ENCODE measurements around the gene RAP1A. TPM values are rescaled to one million over a fixed set of nuclear protein-coding genes. Genes with fewer than 3 reads are reported as not detected.

The RAP1A gene
- polyA plus RNA-seq, 1 donor (not counting 4 experiments of a cell fraction or from before 2014, with no cell fraction given), result 70.3 TPM

DNA sequence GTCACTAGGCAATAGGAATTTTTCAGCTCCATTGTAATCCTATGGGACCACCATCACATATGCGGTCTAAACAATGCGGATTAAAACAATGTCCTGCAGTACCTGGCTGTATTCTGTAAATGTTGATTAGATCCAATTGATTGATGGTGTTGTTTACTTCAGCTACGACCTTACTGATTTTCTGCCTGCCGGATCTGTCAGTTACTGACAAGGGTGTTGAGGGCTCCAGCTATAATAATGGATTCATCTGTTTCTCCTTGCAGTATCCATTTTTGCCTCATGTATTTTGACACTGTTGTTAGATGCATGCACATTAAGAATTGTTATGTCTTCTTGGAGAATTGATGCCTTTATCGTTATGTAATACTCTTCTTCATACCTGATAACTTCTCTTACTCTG, 39.0 kb downstream of the RAP1A start:
- no peaks in the 10 kb centered on the region for H3K36me3 ChIP-seq (ENCODE audit: control insufficient read depth in 2 of 2, extremely low read depth in 1 of 2, insufficient read depth in 2 of 2, low read length in 2 of 2)
- no peaks in the 10 kb centered on the region for H4K20me1 ChIP-seq (ENCODE audit: control insufficient read depth, extremely low read depth, insufficient read depth, low read length)
- H3K4me1 ChIP-seq (ENCODE audit: control insufficient read depth, extremely low read depth, insufficient read depth, low read length), result no peaks in the 10 kb centered on the region
- no peak for DNase-seq (ENCODE audit: low read depth, low spot score)
- no peaks in the 10 kb centered on the region for H3K27me3 ChIP-seq (ENCODE audit: control insufficient read depth, extremely low read depth, insufficient read depth, low read length)
- dilution Hi-C loops (cut with MboI; ENCODE audit: extremely low pct_ligation_motif_present, low sequenced_read_pairs), result no loop called here
- no peak overlapping the region for H3K27ac ChIP-seq (ENCODE audit: control insufficient read depth, insufficient read depth, low read length)
- H3K4me3 ChIP-seq (ENCODE audit: control insufficient read depth in 2 of 3, extremely low read depth in 1 of 3, insufficient read depth in 2 of 3, low read depth in 1 of 3, low read length in 3 of 3), result no peak overlapping the region
- H3K9ac ChIP-seq (ENCODE audit: control insufficient read depth, extremely low read depth, insufficient read depth, low read length), result no peak overlapping the region
- no peaks in the 10 kb centered on the region for H3K9me1 ChIP-seq (ENCODE audit: control insufficient read depth, extremely low read depth, insufficient read depth, low read length)
- H2AFZ ChIP-seq (ENCODE audit: control insufficient read depth, low read length), result no peak overlapping the region
- peaks cover 28% of the 10 kb centered on the region for H3K79me2 ChIP-seq (ENCODE audit: control insufficient read depth, insufficient read depth, low read length)
- H3K9me3 ChIP-seq (ENCODE audit: control insufficient read depth, low read depth, low read length), result no peaks in the 10 kb centered on the region
- TF ChIP-seq EZH2 (IDR thresholded peaks at IDR 0.05; ENCODE audit: low read length) (no peak), CTCF (optimal IDR thresholded peaks at IDR 0.05 in 1 of 3, IDR thresholded peaks at IDR 0.05 in 1 of 3, conservative IDR thresholded peaks at IDR 0.05 in 1 of 3; ENCODE audit: extremely low read depth in 1 of 3, insufficient read depth in 2 of 3, low read length in 3 of 3) (no peak)
- H3K4me2 ChIP-seq (ENCODE audit: control insufficient read depth, extremely low read depth, insufficient read depth, low read depth, low read length), result no peak overlapping the region
- FAIRE-seq, result no peak

DNA sequence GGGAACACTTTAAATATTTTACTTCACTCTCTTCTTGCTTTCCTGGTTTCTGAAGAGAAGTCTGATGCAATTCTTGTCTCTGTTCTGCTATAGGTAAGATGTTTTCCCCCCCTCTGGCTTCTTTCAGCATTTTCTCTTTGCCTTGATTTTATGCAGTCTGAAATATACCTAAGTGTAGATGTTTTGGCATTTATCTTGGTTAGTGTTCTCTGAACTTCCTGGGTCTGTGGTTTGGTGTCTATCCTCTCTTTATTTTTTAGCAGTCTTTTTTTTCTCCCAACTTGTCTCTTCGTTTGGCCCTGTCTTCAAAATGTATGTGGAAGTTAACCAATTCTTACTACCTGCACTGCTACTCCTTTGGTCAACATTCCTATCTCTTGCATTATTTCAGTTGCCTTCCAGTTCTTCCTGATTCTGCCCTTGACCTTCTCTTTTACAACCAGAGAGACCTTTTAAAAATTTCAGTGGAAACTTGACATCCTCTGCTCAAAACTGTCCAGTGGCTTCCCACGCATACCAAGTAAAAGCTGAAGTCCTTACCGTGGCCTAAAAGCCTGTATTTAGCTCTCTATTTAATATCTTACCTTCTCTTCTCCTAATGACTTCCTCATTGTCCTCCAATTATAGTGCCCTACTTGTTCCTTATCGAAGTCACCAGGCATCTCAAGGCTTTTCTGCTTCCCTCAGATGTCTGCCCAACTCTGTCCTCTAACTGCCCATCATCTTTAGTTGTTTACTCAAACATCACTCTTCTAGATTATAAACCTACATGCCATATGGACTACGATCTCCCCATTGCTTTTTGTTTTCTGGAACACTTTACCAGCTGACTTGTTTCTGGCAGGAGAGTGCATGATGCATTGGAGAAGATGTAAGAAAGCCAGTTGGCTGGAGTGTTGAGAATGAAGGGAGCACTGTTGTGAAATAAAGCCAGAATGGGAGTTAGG, 40.9 kb downstream of the RAP1A start:
- Histone ChIP-seq H2AFZ (ENCODE audit: control insufficient read depth, low read length) (no peak overlapping the region), H3K9ac (ENCODE audit: control insufficient read depth, extremely low read depth, insufficient read depth, low read length) (no peak overlapping the region), H3K79me2 (ENCODE audit: control insufficient read depth, insufficient read depth, low read length) (peaks cover 33% of the 10 kb centered on the region), H3K4me2 (ENCODE audit: control insufficient read depth, extremely low read depth, insufficient read depth, low read depth, low read length) (no peak overlapping the region), H4K20me1 (ENCODE audit: control insufficient read depth, extremely low read depth, insufficient read depth, low read length) (no peaks in the 10 kb centered on the region), H3K36me3 (ENCODE audit: control insufficient read depth in 2 of 2, extremely low read depth in 1 of 2, insufficient read depth in 2 of 2, low read length in 2 of 2) (no peaks in the 10 kb centered on the region), H3K27me3 (ENCODE audit: control insufficient read depth, extremely low read depth, insufficient read depth, low read length) (no peaks in the 10 kb centered on the region), H3K9me1 (ENCODE audit: control insufficient read depth, extremely low read depth, insufficient read depth, low read length) (no peaks in the 10 kb centered on the region), H3K4me1 (ENCODE audit: control insufficient read depth, extremely low read depth, insufficient read depth, low read length) (no peaks in the 10 kb centered on the region), H3K27ac (ENCODE audit: control insufficient read depth, insufficient read depth, low read length) (no peak overlapping the region), H3K4me3 (ENCODE audit: control insufficient read depth in 2 of 3, extremely low read depth in 1 of 3, insufficient read depth in 2 of 3, low read depth in 1 of 3, low read length in 3 of 3) (no peak overlapping the region), H3K9me3 (ENCODE audit: control insufficient read depth, low read depth, low read length) (no peaks in the 10 kb centered on the region)
- dilution Hi-C loops (cut with MboI; ENCODE audit: extremely low pct_ligation_motif_present, low sequenced_read_pairs), result no loop called here
- TF ChIP-seq EZH2 (IDR thresholded peaks at IDR 0.05; ENCODE audit: low read length) (no peak), CTCF (optimal IDR thresholded peaks at IDR 0.05 in 1 of 3, IDR thresholded peaks at IDR 0.05 in 1 of 3, conservative IDR thresholded peaks at IDR 0.05 in 1 of 3; ENCODE audit: extremely low read depth in 1 of 3, insufficient read depth in 2 of 3, low read length in 3 of 3) (no peak)
- FAIRE-seq, result no peak
- no peak for DNase-seq (ENCODE audit: low read depth, low spot score)
